Glutamatergic neuron (in vitro differentiated cells): ENCODE results near the gene CUEDC1. TPM values are rescaled to one million over a fixed set of nuclear protein-coding genes. Genes with fewer than 3 reads are reported as not detected.

Source experiments
- DNase-seq: peaks from one replicate; pipeline ENCODE4 v3.0.0; 2022
- H3K27ac Mint-ChIP-seq: one replicate; pipeline ENCODE4 v1.8.0; 2020; ENCODE audit warnings: mild to moderate bottlenecking, mixed read lengths, inconsistent platforms; ENCODE audit not compliant: unreplicated experiment
- H3K27me3 Mint-ChIP-seq: one replicate; pipeline ENCODE4 v1.8.0; 2020; ENCODE audit warnings: mild to moderate bottlenecking, moderate library complexity, mixed read lengths, inconsistent platforms; ENCODE audit not compliant: unreplicated experiment
- H3K36me3 Mint-ChIP-seq: one replicate; pipeline ENCODE4 v1.8.0; 2020; ENCODE audit warnings: mild to moderate bottlenecking, mixed read lengths, inconsistent platforms; ENCODE audit not compliant: unreplicated experiment
- H3K4me1 Mint-ChIP-seq: one replicate; pipeline ENCODE4 v1.8.0; 2020; ENCODE audit warnings: mild to moderate bottlenecking, low read depth, mixed read lengths, inconsistent platforms; ENCODE audit not compliant: unreplicated experiment
- H3K4me3 Mint-ChIP-seq: one replicate; pipeline ENCODE4 v1.8.0; 2020; ENCODE audit warnings: mild to moderate bottlenecking, mixed read lengths, inconsistent platforms; ENCODE audit not compliant: unreplicated experiment
- H3K9me3 Mint-ChIP-seq: one replicate; pipeline ENCODE4 v1.8.0; 2020; ENCODE audit warnings: mild to moderate bottlenecking, moderate library complexity, mixed read lengths, inconsistent platforms; ENCODE audit not compliant: unreplicated experiment
- CTCF ChIP-seq: fragments of 200-600 bp; sonication (generic); IDR thresholded peaks from one replicate; pipeline ENCODE4 v1.5.0; 2021; ENCODE audit not compliant: partially characterized antibody, unreplicated experiment
- total RNA-seq: library from RNA; stranded (reverse); fragmentation: NEBNext Ultra II Directional; extraction: Animal tissue kit (Norgen Biotek cat#: 25700); gene quantifications from one replicate; pipeline ENCODE4 v1.2.1, GENCODE V29; 2021; ENCODE audit not compliant: unreplicated experiment

CUEDC1 gene
- total RNA-seq, 1 donor from 2014 or later = 22.9 TPM

GRCh38 chr17:57972151-57972550 lies 16.9 kb upstream of the CUEDC1 start:
- H3K4me1 Mint-ChIP-seq = no peaks in the 10 kb centered on the region
- H3K27me3 Mint-ChIP-seq = no peaks in the 10 kb centered on the region
- H3K27ac Mint-ChIP-seq = no peak overlapping the region
- DNase-seq = no peak
- H3K36me3 Mint-ChIP-seq = peaks cover 4% of the 10 kb centered on the region
- H3K4me3 Mint-ChIP-seq = no peak overlapping the region
- no peak for TF ChIP-seq CTCF
- peaks cover 2% of the 10 kb centered on the region for H3K9me3 Mint-ChIP-seq

GRCh38 chr17:57971572-57971971 lies 16.4 kb upstream of the CUEDC1 start:
- Mint-ChIP-seq H3K4me1 (no peaks in the 10 kb centered on the region), H3K27ac (no peak overlapping the region), H3K4me3 (no peak overlapping the region), H3K36me3 (peaks cover 4% of the 10 kb centered on the region), H3K9me3 (peaks cover 2% of the 10 kb centered on the region), H3K27me3 (no peaks in the 10 kb centered on the region)
- no peak for DNase-seq
- TF ChIP-seq CTCF = no peak

- Mint-ChIP-seq H3K36me3 (peaks cover 4% of the 10 kb centered on the region), H3K27ac (no peak overlapping the region), H3K4me3 (no peak overlapping the region), H3K27me3 (no peaks in the 10 kb centered on the region), H3K4me1 (no peaks in the 10 kb centered on the region), H3K9me3 (peaks cover 2% of the 10 kb centered on the region)
- DNase-seq = no peak
- no peak for TF ChIP-seq CTCF
Observed at GRCh38 chr17:57970710-57971109, 15.5 kb upstream of the CUEDC1 start.

GRCh38 chr17:57968456-57968855 lies 13.2 kb upstream of the CUEDC1 start:
- no peaks in the 10 kb centered on the region for H3K4me1 Mint-ChIP-seq
- no peak overlapping the region for H3K4me3 Mint-ChIP-seq
- peaks cover 3% of the 10 kb centered on the region for H3K9me3 Mint-ChIP-seq
- TF ChIP-seq CTCF = no peak
- no peak for DNase-seq
- no peaks in the 10 kb centered on the region for H3K27me3 Mint-ChIP-seq
- no peaks in the 10 kb centered on the region for H3K36me3 Mint-ChIP-seq
- H3K27ac Mint-ChIP-seq = no peak overlapping the region

- no peak for DNase-seq
- no peak overlapping the region for H3K27ac Mint-ChIP-seq
- H3K27me3 Mint-ChIP-seq = peaks cover 2% of the 10 kb centered on the region
Observed at GRCh38 chr17:57966875-57967274, 11.7 kb upstream of the CUEDC1 start.

More at GRCh38 chr17:57966875-57967274, 11.7 kb upstream of the CUEDC1 start:
- no peak for TF ChIP-seq CTCF
- Mint-ChIP-seq H3K4me1 (no peaks in the 10 kb centered on the region), H3K4me3 (no peak overlapping the region), H3K9me3 (peaks cover 3% of the 10 kb centered on the region), H3K36me3 (no peaks in the 10 kb centered on the region)
